GM19467 (cell line): ENCODE results near the gene EFCAB6.
"Not testable (repeated sequence)": the region's sequence is repeated elsewhere in the genome, so short reads cannot be mapped to it uniquely, and the experiment has no call there.

ENCODE experiments used
- ATAC-seq: cut with Tn5 transposase; IDR thresholded peaks from one replicate; pipeline ENCODE4 v1.9.1; 2021; ENCODE audit warnings: mild to moderate bottlenecking, moderate library complexity; ENCODE audit not compliant: unreplicated experiment

The EFCAB6 gene

DNA sequence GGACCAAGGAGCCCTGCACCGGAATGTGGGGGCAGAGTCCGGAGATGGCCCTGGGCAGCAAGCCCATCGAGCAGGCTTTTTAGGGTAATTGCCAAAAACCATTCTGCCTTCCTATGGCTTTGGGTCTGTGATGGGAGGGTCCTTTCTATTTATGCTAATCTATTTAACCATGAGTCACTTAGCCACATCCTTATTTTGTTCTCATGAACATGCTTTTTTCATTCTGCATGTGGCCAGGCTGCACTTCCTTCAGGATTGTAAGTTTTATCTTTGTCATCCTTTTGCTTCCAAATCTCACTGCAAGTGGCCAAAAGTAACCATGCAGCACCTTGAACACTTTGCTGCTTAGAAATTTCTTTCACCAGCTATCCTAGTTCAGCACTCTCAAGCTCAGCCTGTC, 88.3 kb downstream of the EFCAB6 start:
- ATAC-seq = no peak

GRCh38 chr22:43722444-43722843, 89.7 kb downstream of the EFCAB6 start:
- no peak for ATAC-seq

DNA sequence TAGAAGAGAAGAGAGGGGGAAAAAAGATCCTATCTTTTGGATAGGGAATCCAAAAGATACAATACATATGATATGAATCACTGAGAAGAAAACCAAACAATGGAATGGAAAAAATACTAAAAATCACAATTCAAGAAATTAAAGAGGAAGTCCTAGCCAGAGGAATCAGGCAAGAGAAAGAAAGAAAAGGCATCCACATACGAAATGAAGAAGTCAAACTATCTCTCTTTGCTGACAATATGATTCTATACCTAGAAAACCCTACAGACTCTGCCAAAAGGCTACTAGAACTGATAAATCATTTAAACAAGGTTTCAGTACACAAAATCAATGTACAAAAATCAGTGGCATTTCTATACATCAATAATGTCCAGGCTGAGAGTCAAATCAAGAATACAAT, 91.4 kb downstream of the EFCAB6 start:
- ATAC-seq = no peak

DNA sequence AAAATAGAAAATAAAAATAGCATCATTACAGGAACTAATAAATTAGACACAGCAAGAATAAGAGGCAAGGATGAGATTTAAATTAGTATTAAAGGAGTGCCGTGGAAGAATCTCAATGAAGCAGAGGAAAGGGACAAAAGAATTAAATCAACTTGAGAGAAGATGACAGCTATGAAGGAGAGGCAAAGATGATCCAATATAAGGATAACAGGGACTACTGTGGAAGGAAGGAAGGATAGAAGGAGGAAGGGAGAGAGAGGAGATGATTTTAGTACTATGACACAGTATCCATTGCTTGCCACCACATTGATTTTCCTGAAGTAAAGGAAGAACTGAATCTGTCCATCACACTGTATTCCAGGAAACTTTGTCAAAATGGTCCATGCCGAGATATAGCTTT, 98.0 kb downstream of the EFCAB6 start:
- ATAC-seq = no peak

GRCh38 chr22:43711681-43712080, 100.4 kb downstream of the EFCAB6 start:
- no peak for ATAC-seq

- ATAC-seq = no peak
Observed at GRCh38 chr22:43707648-43708047, 104.5 kb downstream of the EFCAB6 start.

GRCh38 chr22:43706571-43707328, 105.4 kb downstream of the EFCAB6 start:
- ATAC-seq = no peak

DNA sequence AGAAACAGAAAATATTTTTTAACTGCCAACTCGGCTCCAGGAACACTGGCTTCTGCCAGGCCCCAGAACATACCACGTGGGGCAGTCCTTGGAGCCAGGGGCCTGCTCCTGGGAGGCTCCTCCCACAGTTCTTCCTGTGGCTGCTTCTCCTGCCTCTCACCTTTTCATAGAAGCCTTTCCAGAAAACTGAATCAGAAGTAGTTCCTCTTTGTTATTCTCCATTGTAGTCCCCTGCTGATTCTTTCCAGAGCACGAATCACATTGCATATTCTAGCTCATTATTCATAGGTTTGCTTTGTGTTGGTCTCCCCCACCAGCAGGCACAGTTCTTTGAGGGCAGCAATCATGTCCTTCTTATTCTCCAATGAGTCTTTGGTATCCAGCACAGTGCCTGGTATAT, 106.0 kb downstream of the EFCAB6 start:
- no peak for ATAC-seq

GRCh38 chr22:43704051-43704450, 108.1 kb downstream of the EFCAB6 start:
- ATAC-seq = no peak

- ATAC-seq = no peak
Observed at GRCh38 chr22:43698403-43698802, 113.7 kb downstream of the EFCAB6 start.

- ATAC-seq = no peak
Observed at GRCh38 chr22:43697894-43698293, 114.2 kb downstream of the EFCAB6 start.

DNA sequence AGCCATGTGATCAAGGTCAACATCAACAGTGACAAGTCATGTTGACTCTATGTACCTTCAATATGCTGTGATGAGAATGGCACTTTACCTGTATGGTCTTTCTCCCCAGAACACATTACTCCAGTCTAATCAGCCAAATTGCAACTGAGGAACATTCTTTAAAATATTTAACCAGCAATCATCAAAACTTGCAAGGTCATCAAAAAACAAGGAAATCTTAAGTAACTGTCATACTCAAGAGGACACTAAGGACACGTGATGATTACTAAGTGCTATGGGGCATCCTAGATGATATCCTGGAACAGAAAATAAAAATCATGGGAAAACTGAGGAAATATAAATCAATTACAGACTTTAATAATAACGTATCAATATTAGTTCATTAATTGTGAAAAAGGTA, 118.9 kb downstream of the EFCAB6 start:
- ATAC-seq = no peak

GRCh38 chr22:43689356-43689755, 122.7 kb downstream of the EFCAB6 start:
- no peak for ATAC-seq

GRCh38 chr22:43682851-43683250, 129.3 kb downstream of the EFCAB6 start:
- no peak for ATAC-seq

GRCh38 chr22:43681731-43682360, 130.3 kb downstream of the EFCAB6 start:
- ATAC-seq = no peak

- no peak for ATAC-seq
Observed at GRCh38 chr22:43670513-43670912, 141.6 kb downstream of the EFCAB6 start.

DNA sequence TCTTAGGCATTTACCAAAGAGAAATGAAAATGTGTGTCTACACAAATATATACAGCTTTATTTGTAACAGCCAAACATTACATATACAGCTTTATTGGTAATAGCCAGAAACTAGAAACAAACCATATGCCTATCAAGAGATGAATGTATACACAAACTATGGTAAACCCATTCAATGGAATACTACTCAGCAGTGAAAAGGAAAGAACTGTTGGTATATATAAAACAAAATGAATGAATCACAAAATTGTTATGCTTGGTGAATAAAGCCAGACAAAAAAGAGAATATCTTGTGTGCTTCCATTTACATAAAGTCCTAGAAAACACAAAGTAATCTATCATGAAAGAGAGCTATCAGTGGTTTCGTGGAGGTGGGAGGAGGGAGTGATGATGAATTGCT, 142.9 kb downstream of the EFCAB6 start:
- ATAC-seq = no peak

DNA sequence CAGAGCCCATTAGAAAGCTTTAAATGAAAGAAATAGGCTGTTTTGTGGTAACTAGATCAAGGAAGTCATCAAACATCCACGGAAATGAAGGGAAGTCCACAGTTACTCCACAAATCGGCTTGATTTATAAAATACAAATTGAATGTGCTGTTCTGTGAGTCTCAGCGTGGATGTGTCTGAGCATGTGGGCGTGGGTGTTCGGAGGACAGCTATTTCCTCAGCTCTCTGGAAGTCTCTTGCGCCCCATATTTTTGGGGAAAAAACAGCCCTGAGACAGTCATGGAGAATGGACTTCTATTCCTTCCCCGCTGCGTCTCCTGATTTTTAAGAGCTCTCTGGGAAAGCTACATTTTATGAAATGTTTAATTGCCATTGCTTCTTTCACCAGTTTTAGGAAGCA, 144.4 kb downstream of the EFCAB6 start:
- no peak for ATAC-seq

DNA sequence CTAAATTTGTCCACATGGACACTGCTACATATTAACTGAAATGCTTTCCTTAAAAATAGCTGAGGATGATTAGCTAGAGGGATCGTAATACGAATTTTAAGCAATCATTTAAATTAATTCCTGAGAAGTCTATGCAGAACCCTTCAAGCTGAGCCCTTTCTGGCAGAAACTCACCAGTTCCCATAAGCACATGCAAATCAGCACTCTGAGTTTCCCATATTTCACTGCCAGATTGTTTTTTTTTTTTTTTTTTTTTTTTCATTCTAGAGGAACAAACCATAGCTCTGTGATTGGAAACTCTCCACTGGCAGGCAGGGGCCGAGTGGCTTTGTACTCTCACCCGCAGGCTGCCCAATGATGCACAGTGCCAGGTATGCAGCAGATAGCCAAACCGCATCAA, 145.6 kb downstream of the EFCAB6 start:
- no peak for ATAC-seq

DNA sequence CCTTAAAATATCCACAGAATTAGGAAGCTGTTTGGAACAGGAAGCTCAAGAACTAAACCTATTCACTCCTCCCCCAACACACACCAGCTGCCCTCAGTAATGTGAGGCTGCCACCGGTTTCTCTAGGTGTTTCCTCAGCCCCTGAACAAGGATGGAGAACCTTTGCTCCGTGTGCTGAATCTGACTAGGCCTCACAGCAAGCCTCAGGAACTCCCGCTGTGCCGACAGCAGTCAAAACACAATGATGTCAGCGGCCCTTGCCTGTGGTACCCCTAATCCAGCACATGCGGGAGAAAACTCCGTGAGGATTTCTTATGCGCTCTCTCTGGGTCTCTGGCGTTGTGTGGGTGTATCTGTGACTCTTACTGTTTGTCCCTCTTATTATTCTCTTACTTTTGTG, 153.3 kb downstream of the EFCAB6 start:
- ATAC-seq = no peak

- not testable (repeated sequence) for ATAC-seq
Observed at GRCh38 chr22:43656581-43656980, 155.5 kb downstream of the EFCAB6 start.

- ATAC-seq = no peak
Observed at GRCh38 chr22:43654271-43654670, 157.8 kb downstream of the EFCAB6 start.

- no peak for ATAC-seq
Observed at GRCh38 chr22:43652845-43653244, 159.3 kb downstream of the EFCAB6 start.
